Stimulated activated CD4-positive, alpha-beta T cell treated with anti-CD3 and anti-CD28 coated beads, TNF-alpha, amount 100 ng/mL, for 48 hours (primary cell): Measurements from ENCODE around the gene KLHDC1.
"Not testable (repeated sequence)": the region's sequence is repeated elsewhere in the genome, so short reads cannot be mapped to it uniquely, and the experiment has no call there.

Experiments used
- DNase-seq, 3 donors: peaks; one replicate each; pipeline ENCODE4 v3.0.0-alpha.2; 2020; ENCODE audit warnings: low read depth in 3 of 3

KLHDC1 gene

DNA sequence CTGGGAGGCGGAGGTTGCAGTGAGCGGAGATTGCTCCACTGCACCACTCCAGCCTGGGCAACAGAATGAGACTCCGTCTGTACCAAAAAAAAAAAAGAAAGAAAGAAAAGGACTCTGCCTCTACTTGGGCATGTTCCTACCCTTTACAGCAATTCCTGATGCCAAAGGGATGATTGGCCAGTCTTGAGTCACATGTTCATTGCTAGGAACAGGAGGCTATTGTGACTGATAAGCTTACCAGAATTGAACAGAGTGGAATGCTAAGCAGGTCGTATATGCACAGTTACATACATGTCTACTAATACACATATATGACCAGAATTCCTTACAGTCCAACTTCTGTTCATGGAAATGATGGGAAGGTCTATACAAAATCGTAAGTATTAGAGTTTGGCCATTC is 34.3 kb downstream of the KLHDC1 start:
- DNase-seq: no peak

- no peak for DNase-seq
Measured at GRCh38 chr14:49732896-49733295, 40.0 kb downstream of the KLHDC1 start.

DNA sequence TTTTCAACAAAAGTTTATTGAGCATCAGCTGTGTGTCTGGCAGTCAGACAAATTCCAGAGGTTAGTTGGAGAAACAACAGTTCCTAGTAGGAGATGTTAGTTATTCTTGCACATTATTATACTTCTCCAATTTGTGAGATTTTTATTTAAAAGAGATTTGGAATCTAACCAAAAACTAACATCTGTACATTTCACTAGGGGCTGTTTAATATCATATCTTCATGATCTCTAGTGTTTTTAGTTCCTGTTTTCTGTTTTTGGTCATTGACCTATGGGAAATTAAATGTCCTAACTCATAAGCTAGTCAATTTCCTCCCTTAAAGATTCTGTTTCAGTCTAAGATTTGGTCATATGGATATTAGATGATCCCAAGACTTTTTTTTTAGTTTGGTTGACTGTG is 40.9 kb downstream of the KLHDC1 start:
- DNase-seq: no peak

- DNase-seq: not testable (repeated sequence)
Measured at GRCh38 chr14:49735669-49736068, 42.7 kb downstream of the KLHDC1 start.

DNA sequence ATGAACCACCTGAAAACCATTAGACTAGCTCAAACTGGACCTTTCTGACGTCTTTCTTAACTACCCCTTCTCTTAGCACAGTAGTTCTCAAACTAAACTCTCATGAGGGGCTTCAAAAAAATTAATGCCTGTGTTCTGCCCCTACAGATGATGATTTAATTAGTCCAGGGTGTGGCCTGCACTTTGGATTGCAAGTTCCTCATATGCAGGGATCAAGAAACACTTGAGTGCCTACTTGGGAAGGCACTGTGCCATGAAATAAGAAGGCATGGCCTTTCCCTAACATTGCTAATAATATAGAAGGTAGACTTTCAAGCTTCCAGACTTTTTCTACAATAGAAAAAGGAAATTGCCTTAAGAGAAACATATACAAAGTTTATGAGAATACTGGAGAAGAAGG is 52.3 kb downstream of the KLHDC1 start:
- no peak for DNase-seq

DNA sequence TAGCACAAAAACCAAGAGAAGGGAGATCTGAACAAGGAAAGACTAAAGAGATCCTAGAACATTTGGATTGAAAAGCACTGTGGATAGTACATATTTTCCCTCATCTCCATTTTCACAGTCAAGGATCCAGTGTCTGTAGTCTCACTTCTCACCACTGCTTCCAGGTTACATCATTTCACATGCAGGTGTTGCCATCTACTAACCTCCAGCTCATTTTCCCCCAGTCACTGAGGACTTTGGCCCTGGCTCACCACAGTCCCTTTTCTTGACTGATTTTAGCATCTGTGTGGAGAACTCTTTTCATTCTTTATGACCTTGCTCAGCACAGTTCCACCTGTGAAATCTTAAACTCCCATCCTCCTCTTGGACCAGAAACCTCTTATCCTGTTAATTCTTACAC is 53.6 kb downstream of the KLHDC1 start:
- not testable (repeated sequence) for DNase-seq

GRCh38 chr14:49754570-49755097 is 61.7 kb downstream of the KLHDC1 start:
- DNase-seq: no peak

DNA sequence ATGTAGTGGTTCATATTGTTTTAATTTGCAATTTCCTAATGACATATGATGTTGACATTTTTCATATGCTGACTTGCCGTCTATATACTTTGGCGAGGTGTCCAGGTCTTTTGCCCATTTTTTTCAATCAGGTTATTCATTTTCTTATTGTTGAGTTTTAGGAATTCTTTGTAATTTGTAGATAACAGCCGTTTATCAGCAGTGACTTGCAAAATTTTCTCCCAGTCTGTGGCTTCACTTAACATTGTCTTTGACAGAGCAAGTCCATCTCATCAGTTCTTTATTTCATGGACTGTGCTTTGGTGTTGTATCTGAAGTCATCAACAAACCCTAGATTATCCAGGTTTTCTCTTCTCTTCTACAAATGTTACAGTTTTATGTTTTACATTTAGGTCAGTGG is 62.5 kb downstream of the KLHDC1 start:
- DNase-seq: no peak

DNA sequence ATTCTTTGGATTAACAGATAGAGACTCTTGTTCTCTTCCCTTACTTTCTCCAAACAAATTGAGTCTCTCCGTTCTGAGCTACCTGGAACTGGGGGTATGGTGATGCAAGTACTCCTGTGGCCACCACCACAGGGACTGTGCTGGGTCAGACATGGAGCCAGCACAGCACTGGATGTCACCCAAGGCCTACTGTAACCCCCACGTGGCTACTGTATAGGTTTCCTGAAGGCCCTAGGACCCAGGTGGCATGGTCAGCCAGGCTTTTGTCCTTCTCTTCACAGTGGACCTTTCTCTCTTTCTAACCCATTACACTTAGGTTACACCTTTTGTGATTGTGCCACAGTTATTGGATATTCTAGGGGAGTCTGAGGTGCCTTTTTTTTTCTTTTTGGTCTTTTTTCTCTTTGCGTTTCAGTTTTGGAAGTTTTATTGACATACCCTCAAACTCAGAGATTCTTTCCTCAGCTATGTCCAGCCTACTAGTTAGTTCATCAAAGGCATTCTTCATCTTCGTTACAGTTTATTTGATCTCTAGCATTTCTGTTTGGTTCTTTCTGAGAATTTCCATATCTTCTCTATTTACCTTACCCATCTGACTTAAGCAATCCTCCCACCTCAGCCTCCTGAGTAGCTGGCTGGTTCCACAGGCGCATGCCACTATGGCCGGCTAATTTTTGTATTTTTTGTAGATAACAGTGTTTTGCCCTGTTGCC is 69.1 kb downstream of the KLHDC1 start:
- DNase-seq: no peak

- DNase-seq: no peak
Measured at GRCh38 chr14:49766839-49767238, 73.9 kb downstream of the KLHDC1 start.

GRCh38 chr14:49767270-49767570 is 74.3 kb downstream of the KLHDC1 start:
- no peak for DNase-seq

GRCh38 chr14:49767571-49768300 is 74.8 kb downstream of the KLHDC1 start, which contains the start of gene KLHDC2:
KLHDC2 (plus strand) TSS chr14:49768153; CDS start chr14:49768469, 316 bp downstream.
- DNase-seq: peak; percentile 75 to 82 (median 82)

DNA sequence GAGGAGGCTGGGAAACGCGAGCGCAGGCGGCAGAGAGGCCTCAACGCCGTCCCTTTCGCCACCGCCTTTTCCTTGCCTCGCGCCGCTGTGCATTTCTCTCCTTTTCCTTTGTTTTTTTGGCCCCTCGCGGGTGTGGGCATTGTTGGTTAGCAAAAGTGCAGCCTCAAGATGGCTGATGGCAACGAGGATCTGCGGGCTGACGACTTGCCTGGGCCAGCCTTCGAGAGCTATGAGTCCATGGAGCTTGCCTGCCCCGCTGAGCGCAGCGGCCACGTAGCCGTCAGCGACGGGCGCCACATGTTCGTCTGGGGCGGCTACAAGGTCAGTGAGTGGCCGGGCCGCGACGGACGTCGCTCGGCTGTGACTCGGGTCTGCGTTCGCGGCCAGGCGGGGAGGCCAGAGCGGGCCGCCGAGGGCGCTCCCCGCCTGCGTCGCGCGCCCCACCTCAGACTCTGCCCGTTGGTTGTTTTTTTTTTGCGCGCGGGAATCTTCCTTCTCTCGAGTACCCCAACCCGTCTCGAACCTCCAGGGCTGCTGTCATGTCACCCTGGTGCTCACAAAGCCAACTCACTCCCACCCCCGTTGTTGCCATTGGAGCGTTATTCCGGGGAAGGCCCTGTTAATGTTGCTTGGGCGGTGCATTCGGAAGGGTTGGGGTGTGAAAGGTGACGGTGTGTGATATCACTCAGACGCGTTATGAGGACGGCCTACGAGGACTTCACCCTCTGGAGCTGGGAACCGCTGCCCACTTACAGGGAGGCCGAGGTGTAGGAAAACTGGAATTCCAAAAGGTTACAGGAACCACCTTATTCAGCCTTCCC is 75.6 kb downstream of the KLHDC1 start:
- DNase-seq: peak; percentile 65 to 73 (median 67)

DNA sequence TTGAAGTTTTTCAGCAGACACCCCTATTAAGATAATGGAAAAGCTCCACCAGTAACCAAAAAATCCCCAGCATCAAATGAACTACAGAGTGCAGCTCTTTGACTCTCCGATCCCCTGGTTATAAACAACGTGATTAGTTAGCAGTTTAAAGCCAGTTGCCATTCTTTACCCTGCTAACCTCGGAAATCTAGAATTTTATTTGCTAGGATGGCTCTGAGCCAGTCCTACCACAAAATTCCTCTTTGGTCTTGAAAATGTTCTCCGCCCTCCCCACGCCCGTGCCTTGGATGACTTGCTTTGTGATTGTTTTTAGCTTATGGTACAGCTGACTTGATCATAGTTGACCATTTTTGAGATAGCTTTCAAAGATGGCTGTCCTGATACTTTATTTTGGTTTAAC is 76.3 kb downstream of the KLHDC1 start:
- DNase-seq: no peak

- DNase-seq: no peak
Measured at GRCh38 chr14:49769581-49770211, 76.8 kb downstream of the KLHDC1 start.

DNA sequence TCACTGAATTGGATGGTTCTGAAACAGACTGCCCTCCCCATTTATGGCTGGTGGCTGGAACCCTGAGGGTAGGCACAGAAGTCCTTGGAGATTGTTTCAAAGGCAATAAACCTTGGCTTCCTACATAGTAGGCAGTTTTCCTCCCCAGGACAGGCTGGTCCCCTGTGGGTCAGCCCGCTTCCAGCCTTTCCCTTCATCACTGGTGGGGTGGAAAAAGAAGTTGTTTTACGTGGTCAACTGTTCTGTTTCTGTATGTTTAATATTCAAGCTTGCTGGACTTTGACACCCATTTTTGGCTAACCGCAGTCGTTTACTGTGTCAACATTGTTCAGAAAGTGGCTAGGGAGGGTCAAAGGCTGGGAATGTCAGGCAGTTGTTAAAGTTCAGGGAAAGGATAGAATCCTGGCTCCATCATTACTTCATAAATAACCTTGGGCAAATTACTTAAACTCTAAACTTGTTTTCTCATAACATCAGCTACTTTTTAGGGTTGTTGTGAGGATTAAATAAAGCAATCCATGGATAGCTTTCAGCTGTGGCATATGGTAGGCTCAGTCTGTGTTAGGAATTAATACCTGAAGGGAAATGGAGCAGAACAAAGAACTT is 77.4 kb downstream of the KLHDC1 start:
- no peak for DNase-seq

- not testable (repeated sequence) for DNase-seq
Measured at GRCh38 chr14:49771691-49772090, 78.8 kb downstream of the KLHDC1 start.

- DNase-seq: no peak
Measured at GRCh38 chr14:49774106-49774505, 81.2 kb downstream of the KLHDC1 start.

DNA sequence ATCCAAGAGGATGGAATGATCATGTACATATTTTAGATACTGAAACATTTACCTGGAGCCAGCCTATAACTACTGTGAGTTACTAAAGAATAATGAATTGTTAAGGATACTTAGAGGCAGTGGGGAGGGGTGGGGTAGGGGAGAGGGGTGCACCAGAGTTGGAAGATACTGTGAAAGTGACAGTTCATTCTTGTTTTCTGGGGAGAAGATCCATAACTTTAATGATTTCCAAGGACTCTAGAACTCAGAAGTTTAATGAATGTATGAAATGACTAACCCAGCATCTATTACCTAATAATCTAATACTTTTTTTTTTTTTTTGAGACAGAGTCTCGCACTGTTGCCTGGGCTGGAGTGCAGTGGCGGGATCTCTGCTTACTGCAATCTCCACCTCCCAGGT is 85.5 kb downstream of the KLHDC1 start:
- no peak for DNase-seq

DNA sequence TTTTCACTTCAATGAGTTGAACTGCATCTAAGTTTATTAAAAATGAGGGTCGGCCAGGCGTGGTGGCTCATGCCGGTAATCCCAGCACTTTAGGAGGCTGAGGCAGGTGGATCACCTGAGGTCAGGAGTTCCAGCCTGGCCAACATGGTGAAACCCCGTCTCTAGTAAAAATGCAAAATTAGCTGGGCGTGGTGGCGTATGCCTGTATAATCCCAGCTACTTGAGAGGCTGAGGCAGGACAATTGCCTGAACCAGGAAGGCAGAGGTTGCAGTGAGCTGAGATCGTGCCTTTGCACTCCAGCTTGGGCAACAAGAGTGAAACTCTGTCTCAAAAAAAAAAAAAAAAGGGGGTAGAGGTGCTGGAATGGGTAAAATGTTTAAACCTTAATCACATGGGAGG is 88.1 kb downstream of the KLHDC1 start:
- DNase-seq: not testable (repeated sequence)

GRCh38 chr14:49783394-49784014 is 90.6 kb downstream of the KLHDC1 start:
- DNase-seq: no peak
